Measurements from ENCODE around the gene SCAMP1.

GRCh38 chr5:78471896-78472295 lies 111.5 kb downstream of the SCAMP1 start:
- no peak for TF ChIP-seq GATA2 (IDR thresholded peaks at IDR 0.05; ENCODE audit: low read depth, low read length)
- no peak for TF ChIP-seq GATA3 (IDR thresholded peaks at IDR 0.05; ENCODE audit: low read depth, low read length)

Data from SH-SY5Y (cell line).